ENCODE measurements around the gene ZMAT1. TPM values are rescaled to one million over a fixed set of nuclear protein-coding genes. Genes with fewer than 3 reads are reported as not detected.
A peak's percentile ranks its signal among the peaks of the same experiment; 100 is the strongest.

The ZMAT1 gene
- total RNA-seq, 1 experiment from 2014 or later = 2.5 TPM

DNA sequence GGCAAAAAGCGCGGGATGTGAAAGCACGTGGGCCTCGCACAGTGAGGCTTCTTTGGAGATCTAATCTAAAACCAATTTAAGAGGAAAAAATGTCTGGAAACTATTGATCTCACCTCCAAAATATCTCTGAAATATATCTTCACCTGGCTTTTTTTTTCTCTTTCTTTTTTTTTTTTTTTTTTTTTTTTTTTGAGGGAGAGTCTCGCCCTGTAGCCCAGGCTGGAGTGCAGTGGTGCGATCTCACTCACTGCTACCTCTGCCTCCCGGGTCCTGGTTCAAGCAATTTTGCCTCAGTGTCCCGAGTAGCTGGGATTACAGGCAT is 383 bp upstream of the ZMAT1 start:
- TF ChIP-seq, protein P1, sequence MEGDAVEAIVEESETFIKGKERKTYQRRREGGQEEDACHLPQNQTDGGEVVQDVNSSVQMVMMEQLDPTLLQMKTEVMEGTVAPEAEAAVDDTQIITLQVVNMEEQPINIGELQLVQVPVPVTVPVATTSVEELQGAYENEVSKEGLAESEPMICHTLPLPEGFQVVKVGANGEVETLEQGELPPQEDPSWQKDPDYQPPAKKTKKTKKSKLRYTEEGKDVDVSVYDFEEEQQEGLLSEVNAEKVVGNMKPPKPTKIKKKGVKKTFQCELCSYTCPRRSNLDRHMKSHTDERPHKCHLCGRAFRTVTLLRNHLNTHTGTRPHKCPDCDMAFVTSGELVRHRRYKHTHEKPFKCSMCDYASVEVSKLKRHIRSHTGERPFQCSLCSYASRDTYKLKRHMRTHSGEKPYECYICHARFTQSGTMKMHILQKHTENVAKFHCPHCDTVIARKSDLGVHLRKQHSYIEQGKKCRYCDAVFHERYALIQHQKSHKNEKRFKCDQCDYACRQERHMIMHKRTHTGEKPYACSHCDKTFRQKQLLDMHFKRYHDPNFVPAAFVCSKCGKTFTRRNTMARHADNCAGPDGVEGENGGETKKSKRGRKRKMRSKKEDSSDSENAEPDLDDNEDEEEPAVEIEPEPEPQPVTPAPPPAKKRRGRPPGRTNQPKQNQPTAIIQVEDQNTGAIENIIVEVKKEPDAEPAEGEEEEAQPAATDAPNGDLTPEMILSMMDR (conservative IDR thresholded peaks at IDR 0.05) = no peak
- Histone ChIP-seq H3K27me3 (ENCODE audit: insufficient read depth, low read length) (no peaks in the 10 kb centered on the region), H2AK5ac (ENCODE audit: insufficient read length, low read length) (no peak overlapping the region), H2BK12ac (ENCODE audit: insufficient read length, low read depth, low read length) (no peak overlapping the region), H3K9ac (ENCODE audit: extremely low read depth, insufficient read length, low read length) (no peak overlapping the region), H3K56ac (ENCODE audit: insufficient read length, low read depth, low read length) (no peak overlapping the region), H3K4ac (ENCODE audit: low read depth, low read length) (no peak overlapping the region), H2AFZ (ENCODE audit: low read length) (no peak overlapping the region), H3K9me3 (ENCODE audit: control insufficient read depth, low read depth, low read length) (peaks cover 18% of the 10 kb centered on the region), H3K27ac (ENCODE audit: insufficient read length, low read depth, low read length) (no peak overlapping the region), H3K23me2 (ENCODE audit: insufficient read length, low read depth, low read length, poor library complexity, severe bottlenecking) (no peaks in the 10 kb centered on the region), H3K79me2 (ENCODE audit: insufficient read depth, low read length) (no peaks in the 10 kb centered on the region), H3K23ac (ENCODE audit: insufficient read length, low read depth, low read length) (no peak overlapping the region), H2BK120ac (ENCODE audit: low read depth, low read length, poor library complexity, severe bottlenecking) (no peak overlapping the region), H4K20me1 (ENCODE audit: control insufficient read depth, insufficient read depth, insufficient read length) (no peaks in the 10 kb centered on the region), H2BK20ac (ENCODE audit: low read depth, low read length, poor library complexity, severe bottlenecking) (no peak overlapping the region), H2BK5ac (ENCODE audit: insufficient read length, low read length) (no peak overlapping the region), H3K4me1 (ENCODE audit: insufficient read depth, low read length) (no peaks in the 10 kb centered on the region), H3K79me1 (ENCODE audit: insufficient read depth, low read depth, low read length, poor library complexity, severe bottlenecking) (no peaks in the 10 kb centered on the region), H3T11ph (ENCODE audit: low read length) (no peak overlapping the region), H3K14ac (ENCODE audit: insufficient read depth, low read length) (no peak overlapping the region), H3K4me2 (ENCODE audit: insufficient read depth, insufficient read length, low read length) (no peak overlapping the region), H4K8ac (replicated peaks; ENCODE audit: insufficient read length, low read depth, low read length) (no peak overlapping the region), H4K91ac (ENCODE audit: insufficient read length, low read depth, low read length) (no peak overlapping the region), H2BK15ac (ENCODE audit: low read depth, low read length) (no peak overlapping the region), H4K5ac (ENCODE audit: insufficient read length, low read depth, low read length) (no peak overlapping the region), H3K18ac (ENCODE audit: insufficient read length, low read depth, low read length) (no peak overlapping the region)
- H3K27ac Mint-ChIP-seq = peak overlapping the region in 2 of 3 experiments; percentile 49 to 83; a peak in 3 of 7 replicates
- DNase-seq = no peak
- H3K36me3 Mint-ChIP-seq (ENCODE audit: insufficient read depth in 1 of 3, low read depth in 3 of 3) = peaks cover 7 to 14% (median 12%) of the 10 kb centered on the region in 3 experiments; a peak in 6 of 7 replicates
- peak overlapping the region; percentile 62 to 79 for H3K4me3 Mint-ChIP-seq
- peaks cover 8 to 10% of the 10 kb centered on the region in 2 experiments for H3K4me1 Mint-ChIP-seq
- peaks cover 21% of the 10 kb centered on the region for H3K27me3 Mint-ChIP-seq (ENCODE audit: low read depth)
- H3K9me3 Mint-ChIP-seq = peaks cover 60 to 67% of the 10 kb centered on the region in 2 experiments
- WGBS (ENCODE audit: extremely low coverage, insufficient read length, low lambda C conversion rate) = no CpG with 5 or more reads among the region's 8 CpGs
